Kidney (tissue), 14 donors: ENCODE results near the gene RHBDL3. TPM values are rescaled to one million over a fixed set of nuclear protein-coding genes. Genes with fewer than 3 reads are reported as not detected.

ENCODE experiments used
- DNase-seq, 5 donors: peaks; one replicate each; pipeline ENCODE4 v3.0.0-alpha.2; 2013 to 2020
- FAIRE-seq: peaks from 2 replicates; lab custom pipeline; 2012; peaks lifted over from hg19 to GRCh38; lab: Jason Lieb, UNC
- H3K27ac ChIP-seq, 2 donors: one replicate each; pipeline ENCODE4 v1.7.0; 2013; ENCODE audit warnings: low read depth in 2 of 2, low read length in 2 of 2, inconsistent platforms in 1 of 2
- H3K27me3 ChIP-seq: one replicate; pipeline ENCODE4 v1.7.1; 2013; ENCODE audit warnings: low read length, inconsistent platforms; ENCODE audit not compliant: control insufficient read depth, insufficient read depth
- H3K36me3 ChIP-seq, 3 donors: one replicate each; pipeline versions ENCODE4 v1.7.0 to v1.7.1; 2013; ENCODE audit warnings: low read length in 3 of 3, control low read depth in 1 of 3, inconsistent platforms in 1 of 3; ENCODE audit not compliant: insufficient read depth in 3 of 3, control insufficient read depth in 2 of 3
- H3K4me1 ChIP-seq, 3 donors: one replicate each; pipeline versions ENCODE4 v1.7.0 to v1.7.1; 2013; ENCODE audit warnings: low read length in 3 of 3, inconsistent platforms in 1 of 3, low read depth in 1 of 3; ENCODE audit not compliant: control insufficient read depth in 2 of 3, insufficient read depth in 2 of 3
- H3K4me3 ChIP-seq, 3 donors: one replicate each; pipeline versions ENCODE4 v1.7.0 to v1.8.1; 2013; ENCODE audit warnings: low read length in 3 of 3, control low read depth in 1 of 3, inconsistent platforms in 1 of 3
- H3K9ac ChIP-seq, 3 donors: one replicate each; pipeline versions ENCODE4 v1.7.0 to v1.7.1; 2013; ENCODE audit warnings: low read length in 3 of 3, control low read depth in 1 of 3, inconsistent platforms in 1 of 3
- H3K9me3 ChIP-seq, 3 donors: one replicate each; pipeline versions ENCODE4 v1.7.0 to v1.7.1; 2013; ENCODE audit warnings: low read length in 3 of 3, control low read depth in 1 of 3, inconsistent platforms in 1 of 3; ENCODE audit not compliant: control insufficient read depth in 2 of 3, insufficient read depth in 1 of 3
- intact Hi-C: fragments of 100-400 bp; cut with DNase I; formaldehyde crosslinking; loops from one replicate; pipeline ENCODE4 v1.11.1; 2022
- polyA plus RNA-seq: library from polyadenylated mRNA; stranded (reverse); fragments of 350-450 nt; fragmentation: Illumina TruSeq; extraction: RNeasy Lipid Tissue Mini Kit (QIAGEN cat#74804); gene quantifications from one replicate; pipeline ENCODE4 v1.2.3, GENCODE V29; 2014; ENCODE audit warnings: low read depth, low replicate concordance; ENCODE audit not compliant: insufficient read depth
- total RNA-seq: library from RNA; stranded (reverse); fragmentation: NEBNext Ultra II Directional; extraction: Animal tissue kit (Norgen Biotek cat#: 25700); gene quantifications from one replicate; pipeline ENCODE4 v1.2.1, GENCODE V29; 2021
- TF ChIP-seq, protein P1 (sequence below): IDR thresholded peaks from 3 replicates; pipeline ENCODE4 v1.5.1; 2012; ENCODE audit warnings: mild to moderate bottlenecking, moderate library complexity, borderline replicate concordance; ENCODE audit not compliant: insufficient read depth; ENCODE audit errors: extremely low read depth
- donor health status: control.
- donor health status: control.
- donor health status: control.
- donor health status: control.
- donor health status: control.
- donor health status: DM: yes; HTN: yes; CAD: no.
- donor health status: Normal renal cell carcinoma (clear cell type).

The RHBDL3 gene
- total and polyA plus RNA-seq, 2 donors from 2014 or later = 0.11 to 0.13 TPM

DNA sequence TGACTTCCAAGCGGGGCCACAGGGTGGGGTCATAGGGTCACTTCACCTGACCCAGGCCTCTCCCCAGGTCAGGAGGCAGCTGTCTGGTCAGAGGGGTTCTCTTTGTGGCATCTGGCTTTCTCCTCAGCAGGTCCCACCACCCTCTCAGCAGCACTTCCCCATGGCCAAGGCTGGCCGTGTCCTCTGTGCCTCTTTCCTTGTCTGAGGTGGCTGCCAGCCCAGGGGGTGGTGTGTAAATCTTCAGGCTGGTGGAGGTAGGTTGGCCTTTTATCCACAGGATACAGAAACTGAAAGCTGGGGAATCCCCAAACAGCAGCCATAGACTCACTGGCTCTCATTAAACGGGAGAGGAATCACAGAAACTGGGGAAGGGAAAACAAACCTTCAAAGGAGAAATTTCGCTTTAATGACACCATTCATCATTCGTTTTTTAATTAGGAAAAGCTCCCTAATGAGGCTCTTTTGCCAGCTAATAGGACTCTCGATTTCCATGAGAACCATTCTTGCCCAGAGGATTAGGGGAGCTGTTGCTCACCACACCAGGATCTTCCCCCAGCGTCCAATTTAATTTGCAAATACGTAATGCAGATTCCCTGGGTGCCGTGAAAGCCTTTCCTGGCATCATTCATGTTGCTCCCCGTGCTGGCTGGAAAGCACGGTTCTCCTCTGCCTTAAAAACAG is 58.3 kb downstream of the RHBDL3 start:
- H3K27ac ChIP-seq = no peak overlapping the region
- H3K9me3 ChIP-seq = no peaks in the 10 kb centered on the region
- intact Hi-C loops = no loop called here
- H3K36me3 ChIP-seq = no peaks in the 10 kb centered on the region
- H3K4me1 ChIP-seq = peaks cover 0 to 3% (median 0%) of the 10 kb centered on the region in 3 donors
- H3K4me3 ChIP-seq = peak overlapping the region in 2 of 3 donors; percentile 13 to 45
- TF ChIP-seq, protein P1, sequence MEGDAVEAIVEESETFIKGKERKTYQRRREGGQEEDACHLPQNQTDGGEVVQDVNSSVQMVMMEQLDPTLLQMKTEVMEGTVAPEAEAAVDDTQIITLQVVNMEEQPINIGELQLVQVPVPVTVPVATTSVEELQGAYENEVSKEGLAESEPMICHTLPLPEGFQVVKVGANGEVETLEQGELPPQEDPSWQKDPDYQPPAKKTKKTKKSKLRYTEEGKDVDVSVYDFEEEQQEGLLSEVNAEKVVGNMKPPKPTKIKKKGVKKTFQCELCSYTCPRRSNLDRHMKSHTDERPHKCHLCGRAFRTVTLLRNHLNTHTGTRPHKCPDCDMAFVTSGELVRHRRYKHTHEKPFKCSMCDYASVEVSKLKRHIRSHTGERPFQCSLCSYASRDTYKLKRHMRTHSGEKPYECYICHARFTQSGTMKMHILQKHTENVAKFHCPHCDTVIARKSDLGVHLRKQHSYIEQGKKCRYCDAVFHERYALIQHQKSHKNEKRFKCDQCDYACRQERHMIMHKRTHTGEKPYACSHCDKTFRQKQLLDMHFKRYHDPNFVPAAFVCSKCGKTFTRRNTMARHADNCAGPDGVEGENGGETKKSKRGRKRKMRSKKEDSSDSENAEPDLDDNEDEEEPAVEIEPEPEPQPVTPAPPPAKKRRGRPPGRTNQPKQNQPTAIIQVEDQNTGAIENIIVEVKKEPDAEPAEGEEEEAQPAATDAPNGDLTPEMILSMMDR = no peak
- H3K27me3 ChIP-seq = no peaks in the 10 kb centered on the region
- DNase-seq (peak in 3 of 5 donors; percentile 25 to 79 (median 35)), FAIRE-seq (no peak)
- H3K9ac ChIP-seq = peak overlapping the region in 1 of 3 donors; percentile 66

DNA sequence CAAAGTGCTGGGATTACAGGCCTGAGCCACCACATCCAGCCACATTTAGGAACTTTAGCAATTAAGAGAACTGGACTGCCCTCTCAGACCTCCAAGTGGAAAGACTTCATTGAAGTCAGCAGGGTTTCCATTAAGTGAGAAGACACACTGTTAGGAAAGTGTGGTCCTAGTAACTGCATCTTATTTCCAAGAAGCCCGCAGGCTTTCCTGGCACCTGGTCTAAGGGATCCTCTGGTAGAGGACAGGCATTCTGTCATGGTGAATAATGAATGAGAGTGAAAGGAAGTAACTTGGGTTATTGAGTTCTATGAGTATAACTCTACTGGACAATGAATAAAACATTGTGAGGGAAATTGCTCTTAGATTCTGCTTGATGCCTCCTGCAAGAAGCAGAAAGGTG is 62.3 kb downstream of the RHBDL3 start:
- Histone ChIP-seq H3K27ac (no peak overlapping the region), H3K4me1 (peaks cover 0 to 3% (median 0%) of the 10 kb centered on the region in 3 donors), H3K9ac (no peak overlapping the region), H3K9me3 (no peaks in the 10 kb centered on the region), H3K4me3 (no peak overlapping the region), H3K36me3 (no peaks in the 10 kb centered on the region), H3K27me3 (no peaks in the 10 kb centered on the region)
- FAIRE-seq = no peak
- intact Hi-C loops = no loop called here
- TF ChIP-seq, protein P1 = no peak
- DNase-seq = no peak

DNA sequence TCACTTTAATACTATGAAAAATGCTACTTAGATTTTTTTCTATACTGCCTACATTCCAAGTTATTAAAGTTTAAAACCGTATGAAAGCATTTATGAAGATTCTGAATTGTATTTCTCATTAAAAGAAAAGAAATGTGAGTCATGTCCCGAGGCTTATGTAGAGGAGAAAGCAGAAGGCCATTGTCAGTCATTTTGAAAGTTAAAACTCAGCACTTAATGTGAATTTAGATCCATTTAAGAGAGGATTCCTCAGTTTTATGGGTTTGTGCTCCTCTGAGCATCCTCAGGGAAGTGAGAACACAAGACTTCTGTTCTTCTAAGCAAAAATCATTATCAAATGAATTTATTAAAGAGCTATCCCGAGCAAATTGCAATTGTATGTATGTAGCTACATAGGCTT is 64.5 kb downstream of the RHBDL3 start:
- Histone ChIP-seq H3K27ac (no peak overlapping the region), H3K27me3 (no peaks in the 10 kb centered on the region), H3K9ac (no peak overlapping the region), H3K4me3 (no peak overlapping the region), H3K36me3 (peaks cover 4 to 8% (median 7%) of the 10 kb centered on the region in 3 donors), H3K9me3 (no peaks in the 10 kb centered on the region), H3K4me1 (no peaks in the 10 kb centered on the region)
- DNase-seq (no peak), FAIRE-seq (no peak)
- TF ChIP-seq, protein P1 = no peak
- intact Hi-C loops = no loop called here
